DMS153 treated with DMSO at 0.1 percent for 48 hours (cell line): ENCODE measurements around the gene GFRA1.

Source experiments
- DNase-seq: peaks from one replicate; lab custom pipeline; 2025; ENCODE audit not compliant: unreplicated experiment; lab: John Stamatoyannopoulos, UW

Gene GFRA1

GRCh38 chr10:116271593-116272439 lies 1.2 kb downstream of the GFRA1 start:
- no peak for DNase-seq

- no peak for DNase-seq
Measured at GRCh38 chr10:116270771-116271592, 2.0 kb downstream of the GFRA1 start.

GRCh38 chr10:116270126-116270770 lies 2.8 kb downstream of the GFRA1 start:
- no peak for DNase-seq

- no peak for DNase-seq
Measured at GRCh38 chr10:116269619-116270018, 3.4 kb downstream of the GFRA1 start.

- DNase-seq, result no peak
Measured at GRCh38 chr10:116268976-116269375, 4.0 kb downstream of the GFRA1 start.

- no peak for DNase-seq
Measured at GRCh38 chr10:116265686-116266085, 7.3 kb downstream of the GFRA1 start.

GRCh38 chr10:116263870-116264655 lies 8.9 kb downstream of the GFRA1 start:
- no peak for DNase-seq

GRCh38 chr10:116262678-116263077 lies 10.3 kb downstream of the GFRA1 start:
- no peak for DNase-seq

GRCh38 chr10:116260599-116260998 lies 12.4 kb downstream of the GFRA1 start:
- DNase-seq, result no peak

- no peak for DNase-seq
Measured at GRCh38 chr10:116259638-116260037, 13.4 kb downstream of the GFRA1 start.

GRCh38 chr10:116257785-116258184 lies 15.2 kb downstream of the GFRA1 start:
- no peak for DNase-seq

- DNase-seq, result no peak
Measured at GRCh38 chr10:116256752-116257259, 16.2 kb downstream of the GFRA1 start.

GRCh38 chr10:116255886-116256751 lies 16.9 kb downstream of the GFRA1 start:
- DNase-seq, result no peak

- no peak for DNase-seq
Measured at GRCh38 chr10:116254422-116255155, 18.4 kb downstream of the GFRA1 start.

GRCh38 chr10:116253716-116254115 lies 19.3 kb downstream of the GFRA1 start:
- DNase-seq, result no peak

GRCh38 chr10:116251602-116252395 lies 21.2 kb downstream of the GFRA1 start:
- no peak for DNase-seq

- no peak for DNase-seq
Measured at GRCh38 chr10:116247691-116248090, 25.3 kb downstream of the GFRA1 start.

- DNase-seq, result no peak
Measured at GRCh38 chr10:116246263-116246662, 26.7 kb downstream of the GFRA1 start.
